ENCODE results near the gene PLEKHM3. TPM values are rescaled to one million over a fixed set of nuclear protein-coding genes. Genes with fewer than 3 reads are reported as not detected.

PLEKHM3 gene
- total RNA-seq, 1 donor, result 23.5 TPM

DNA sequence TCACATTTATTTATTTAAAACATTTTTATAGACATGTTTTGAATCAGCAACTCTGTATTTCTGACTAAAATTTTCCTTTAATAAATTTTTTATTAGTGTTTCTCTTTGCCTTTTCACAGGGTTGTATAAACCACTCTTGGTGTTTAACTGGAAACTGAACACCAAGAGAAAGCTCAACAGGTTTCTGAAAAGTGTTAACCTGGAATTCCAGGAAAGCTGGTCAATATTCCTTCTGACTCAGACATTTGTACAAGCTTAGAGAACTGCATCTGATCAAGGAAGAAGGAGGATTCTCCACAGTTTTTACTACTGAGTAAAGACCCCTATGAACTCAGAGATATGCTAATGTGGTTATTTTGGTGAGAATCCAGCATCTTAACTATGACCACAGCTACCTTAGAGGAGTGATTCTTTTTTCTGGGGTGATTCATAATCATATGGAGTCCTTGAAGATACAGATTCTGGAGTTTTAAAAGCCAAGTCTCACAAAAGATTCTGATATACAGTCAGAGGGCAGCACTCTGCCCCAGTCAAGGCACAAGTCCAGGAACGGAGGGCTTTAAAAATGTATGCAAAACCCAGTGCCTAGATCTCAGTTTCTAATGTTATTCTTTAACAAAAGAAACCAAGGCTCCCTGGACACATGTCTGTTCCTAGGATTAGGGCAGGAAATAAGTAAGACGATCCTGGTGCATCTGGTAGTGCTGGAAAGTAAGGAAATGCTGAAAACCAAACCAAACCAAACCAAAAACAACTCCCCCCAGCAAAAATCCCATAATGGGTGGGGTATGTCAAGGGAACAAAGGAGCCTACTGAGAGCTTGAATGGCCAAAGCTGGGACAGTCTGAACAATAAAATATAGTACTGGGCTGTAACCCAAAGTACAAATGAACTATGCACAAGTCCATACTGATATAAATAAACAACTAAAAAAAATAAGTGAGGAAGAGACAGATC, 170.6 kb downstream of the PLEKHM3 start:
- H3K27ac ChIP-seq (ENCODE audit: low read depth, low read length), result peak overlapping the region; percentile 12
- TF ChIP-seq, protein P1, sequence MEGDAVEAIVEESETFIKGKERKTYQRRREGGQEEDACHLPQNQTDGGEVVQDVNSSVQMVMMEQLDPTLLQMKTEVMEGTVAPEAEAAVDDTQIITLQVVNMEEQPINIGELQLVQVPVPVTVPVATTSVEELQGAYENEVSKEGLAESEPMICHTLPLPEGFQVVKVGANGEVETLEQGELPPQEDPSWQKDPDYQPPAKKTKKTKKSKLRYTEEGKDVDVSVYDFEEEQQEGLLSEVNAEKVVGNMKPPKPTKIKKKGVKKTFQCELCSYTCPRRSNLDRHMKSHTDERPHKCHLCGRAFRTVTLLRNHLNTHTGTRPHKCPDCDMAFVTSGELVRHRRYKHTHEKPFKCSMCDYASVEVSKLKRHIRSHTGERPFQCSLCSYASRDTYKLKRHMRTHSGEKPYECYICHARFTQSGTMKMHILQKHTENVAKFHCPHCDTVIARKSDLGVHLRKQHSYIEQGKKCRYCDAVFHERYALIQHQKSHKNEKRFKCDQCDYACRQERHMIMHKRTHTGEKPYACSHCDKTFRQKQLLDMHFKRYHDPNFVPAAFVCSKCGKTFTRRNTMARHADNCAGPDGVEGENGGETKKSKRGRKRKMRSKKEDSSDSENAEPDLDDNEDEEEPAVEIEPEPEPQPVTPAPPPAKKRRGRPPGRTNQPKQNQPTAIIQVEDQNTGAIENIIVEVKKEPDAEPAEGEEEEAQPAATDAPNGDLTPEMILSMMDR (IDR thresholded peaks at IDR 0.05; ENCODE audit: extremely low read depth, low read depth, low read length), result no peak
- DNase-seq (ENCODE audit: insufficient read length, low spot score, missing footprints), result peak; percentile 76
- no peaks in the 10 kb centered on the region for H3K9me3 ChIP-seq (ENCODE audit: low read depth, low read length)
- H3K4me2 ChIP-seq (ENCODE audit: insufficient read depth, low read length), result peak overlapping the region; percentile 28
- H3K4me1 ChIP-seq (ENCODE audit: insufficient read depth, low read length), result peaks cover 11% of the 10 kb centered on the region
- no peaks in the 10 kb centered on the region for H4K20me1 ChIP-seq (ENCODE audit: insufficient read depth, low read length)
- H3K4me3 ChIP-seq (ENCODE audit: insufficient read depth, low read length), result no peak overlapping the region
- H3K36me3 ChIP-seq (ENCODE audit: insufficient read depth, low read length), result no peaks in the 10 kb centered on the region
- H3K79me2 ChIP-seq (ENCODE audit: insufficient read depth, low read length), result no peaks in the 10 kb centered on the region
- no peak overlapping the region for H2AFZ ChIP-seq (ENCODE audit: low read length)
- no peaks in the 10 kb centered on the region for H3K27me3 ChIP-seq (ENCODE audit: insufficient read depth, low read length)

DNA sequence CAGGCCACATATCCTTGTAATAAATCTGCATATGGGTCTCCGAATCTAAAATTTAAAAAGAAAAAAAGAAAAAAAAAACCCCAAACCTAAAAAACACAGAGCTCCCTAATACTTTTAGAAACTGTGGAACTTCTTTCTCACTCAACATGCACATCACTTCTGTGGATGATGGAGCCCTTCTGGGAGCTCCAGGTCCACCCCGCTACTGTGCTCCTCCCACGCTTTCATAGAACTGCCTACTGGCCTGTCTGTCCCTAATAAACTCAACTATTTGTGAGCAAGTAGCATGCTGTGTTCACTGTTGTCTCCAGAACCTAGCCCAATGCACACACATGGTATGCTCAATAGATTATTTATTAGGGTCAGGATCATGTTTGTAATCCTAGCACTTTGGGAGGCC, 172.5 kb downstream of the PLEKHM3 start:
- H3K79me2 ChIP-seq (ENCODE audit: insufficient read depth, low read length), result no peaks in the 10 kb centered on the region
- no peaks in the 10 kb centered on the region for H3K36me3 ChIP-seq (ENCODE audit: insufficient read depth, low read length)
- DNase-seq (ENCODE audit: insufficient read length, low spot score, missing footprints), result no peak
- no peak overlapping the region for H3K4me3 ChIP-seq (ENCODE audit: insufficient read depth, low read length)
- TF ChIP-seq, protein P1 (IDR thresholded peaks at IDR 0.05; ENCODE audit: extremely low read depth, low read depth, low read length), result no peak
- no peak overlapping the region for H3K4me2 ChIP-seq (ENCODE audit: insufficient read depth, low read length)
- peaks cover 13% of the 10 kb centered on the region for H3K4me1 ChIP-seq (ENCODE audit: insufficient read depth, low read length)
- no peak overlapping the region for H3K27ac ChIP-seq (ENCODE audit: low read depth, low read length)
- no peaks in the 10 kb centered on the region for H3K9me3 ChIP-seq (ENCODE audit: low read depth, low read length)
- no peaks in the 10 kb centered on the region for H4K20me1 ChIP-seq (ENCODE audit: insufficient read depth, low read length)
- no peak overlapping the region for H2AFZ ChIP-seq (ENCODE audit: low read length)
- no peaks in the 10 kb centered on the region for H3K27me3 ChIP-seq (ENCODE audit: insufficient read depth, low read length)

DNA sequence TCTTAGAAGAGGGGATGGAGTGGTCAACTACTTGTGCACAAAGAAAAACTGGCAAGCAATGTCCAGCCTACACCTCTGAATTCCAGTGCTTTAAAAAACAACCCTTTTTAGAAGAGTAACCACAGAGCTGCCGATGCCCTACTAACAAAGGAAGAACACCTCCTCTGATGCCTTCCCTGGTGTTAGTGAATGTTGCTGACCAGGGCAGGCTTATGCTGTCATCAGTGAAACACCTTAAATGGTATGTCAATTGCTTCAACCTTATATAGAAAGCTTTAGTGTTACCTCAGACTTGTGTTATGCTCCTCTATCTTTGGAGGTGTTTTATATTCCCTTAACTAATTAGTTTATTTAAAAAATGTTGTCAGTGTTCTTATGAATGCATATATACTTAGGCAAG, 175.9 kb downstream of the PLEKHM3 start:
- no peak for DNase-seq (ENCODE audit: insufficient read length, low spot score, missing footprints)
- no peaks in the 10 kb centered on the region for H3K9me3 ChIP-seq (ENCODE audit: low read depth, low read length)
- peaks cover 13% of the 10 kb centered on the region for H3K4me1 ChIP-seq (ENCODE audit: insufficient read depth, low read length)
- no peak overlapping the region for H2AFZ ChIP-seq (ENCODE audit: low read length)
- no peaks in the 10 kb centered on the region for H3K36me3 ChIP-seq (ENCODE audit: insufficient read depth, low read length)
- H3K27ac ChIP-seq (ENCODE audit: low read depth, low read length), result no peak overlapping the region
- H3K4me3 ChIP-seq (ENCODE audit: insufficient read depth, low read length), result no peak overlapping the region
- no peaks in the 10 kb centered on the region for H3K79me2 ChIP-seq (ENCODE audit: insufficient read depth, low read length)
- H4K20me1 ChIP-seq (ENCODE audit: insufficient read depth, low read length), result no peaks in the 10 kb centered on the region
- H3K4me2 ChIP-seq (ENCODE audit: insufficient read depth, low read length), result no peak overlapping the region
- TF ChIP-seq, protein P1 (IDR thresholded peaks at IDR 0.05; ENCODE audit: extremely low read depth, low read depth, low read length), result no peak
- no peaks in the 10 kb centered on the region for H3K27me3 ChIP-seq (ENCODE audit: insufficient read depth, low read length)

DNA sequence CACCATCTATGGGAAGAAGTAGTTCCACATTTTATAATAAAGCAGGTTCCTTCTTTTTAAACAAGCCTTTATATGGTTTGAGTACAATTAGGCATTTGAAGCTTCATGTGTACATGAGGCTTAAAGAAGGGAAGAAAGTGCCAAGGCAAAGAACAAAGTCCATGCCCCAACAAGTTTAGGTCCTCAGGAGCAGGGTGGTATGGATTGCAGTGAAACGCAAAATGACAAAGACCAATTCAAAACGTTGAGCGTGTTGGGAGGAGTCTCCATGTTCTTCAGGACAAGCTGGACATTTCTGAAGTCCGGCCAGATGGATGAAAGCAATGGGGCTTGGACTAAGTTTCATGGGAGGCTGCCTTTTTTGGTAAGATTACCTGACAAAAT, 176.8 kb downstream of the PLEKHM3 start:
- TF ChIP-seq, protein P1 (IDR thresholded peaks at IDR 0.05; ENCODE audit: extremely low read depth, low read depth, low read length), result no peak
- Histone ChIP-seq H3K9me3 (ENCODE audit: low read depth, low read length) (no peaks in the 10 kb centered on the region), H3K36me3 (ENCODE audit: insufficient read depth, low read length) (no peaks in the 10 kb centered on the region), H4K20me1 (ENCODE audit: insufficient read depth, low read length) (no peaks in the 10 kb centered on the region), H3K4me2 (ENCODE audit: insufficient read depth, low read length) (no peak overlapping the region), H3K27me3 (ENCODE audit: insufficient read depth, low read length) (no peaks in the 10 kb centered on the region), H3K79me2 (ENCODE audit: insufficient read depth, low read length) (no peaks in the 10 kb centered on the region), H3K4me1 (ENCODE audit: insufficient read depth, low read length) (peaks cover 12% of the 10 kb centered on the region), H3K4me3 (ENCODE audit: insufficient read depth, low read length) (no peak overlapping the region), H2AFZ (ENCODE audit: low read length) (no peak overlapping the region), H3K27ac (ENCODE audit: low read depth, low read length) (no peak overlapping the region)
- DNase-seq (ENCODE audit: insufficient read length, low spot score, missing footprints), result no peak
